K562 (cell line): Measurements from ENCODE around the gene SC5D. TPM values are rescaled to one million over a fixed set of nuclear protein-coding genes. Genes with fewer than 3 reads are reported as not detected.

Experiments
- ATAC-seq: fragments of 200-7000 bp; cut with Tn5 transposase; 3 replicates; pipeline ENCODE4 v1.9.1; 2020; ENCODE audit warnings: moderate library complexity
- BruUV-seq: library from RNA; stranded (reverse); fragments of 400-500 nt; replicated peaks from 2 replicates; lab custom pipeline; 2021; lab: Mats Ljungman, UMichigan
- CTCF ChIA-PET: fragments of 300-600 bp; formaldehyde crosslinking; extraction: SDS; loops from one replicate; lab custom pipeline; 2021; ENCODE audit warnings: low intra/inter-chr PET ratio; lab: Yijun Ruan, JAX
- POLR2A ChIA-PET: fragments of 300-600, 350-650 bp; sonication (Branson Sonifier 250); formaldehyde crosslinking; extraction: SDS; loops from one replicate; lab custom pipeline; 2021; ENCODE audit warnings: antibody characterized with exemption, inconsistent platforms; lab: Yijun Ruan, JAX
- DNase-seq, 4 experiments: peaks; one replicate each; pipeline versions ENCODE4 v3.0.0 to v3.0.0-alpha.2; 2011 to 2018; ENCODE audit warnings: low spot score in 3 of 4, mixed read lengths in 3 of 4; ENCODE audit errors: extremely low read depth in 1 of 4
- FAIRE-seq: peaks from 2 replicates; lab custom pipeline; 2011; peaks lifted over from hg19 to GRCh38; lab: Jason Lieb, UNC
- H2AFZ ChIP-seq: 2 replicates; pipeline ENCODE4 v1.6.0; 2011; ENCODE audit warnings: low read depth, low read length, control low read depth, inconsistent platforms
- H3K27ac ChIP-seq: fragments of 200-600 bp; 3 replicates; pipeline ENCODE4 v1.8.0; 2011; ENCODE audit warnings: low read depth, mild to moderate bottlenecking, control low read depth, inconsistent platforms, low read length, moderate library complexity, mixed read lengths; ENCODE audit errors: extremely low read depth
- H3K27me3 ChIP-seq, 2 experiments: fragments of 300-600 bp in 1 of 2; 2 replicates in 1 of 2; 3 replicates in 1 of 2; pipeline versions ENCODE4 v1.6.0 to v1.8.0; 2011; ENCODE audit warnings: inconsistent platforms in 2 of 2, low read length in 2 of 2, mild to moderate bottlenecking in 1 of 2, mixed read lengths in 1 of 2, moderate library complexity in 1 of 2; ENCODE audit not compliant: control insufficient read depth in 2 of 2, insufficient read depth in 2 of 2
- H3K36me3 ChIP-seq: fragments of 300-600 bp; 3 replicates; pipeline ENCODE4 v1.8.0; 2011; ENCODE audit warnings: mild to moderate bottlenecking, low read length, inconsistent platforms; ENCODE audit not compliant: control insufficient read depth, insufficient read depth
- H3K4me1 ChIP-seq, 2 experiments: fragments of 200-600 bp in 1 of 2; replicated peaks in 1 of 2; 2 replicates in 1 of 2; 3 replicates in 1 of 2; pipeline versions ENCODE4 v1.5.1 to v1.8.0; 2011; ENCODE audit warnings: inconsistent platforms in 2 of 2, low read length in 2 of 2, mild to moderate bottlenecking in 1 of 2, mixed read lengths in 1 of 2, moderate library complexity in 1 of 2; ENCODE audit not compliant: control insufficient read depth in 2 of 2, insufficient read depth in 2 of 2
- H3K4me2 ChIP-seq: 2 replicates; pipeline ENCODE4 v1.6.1; 2011; ENCODE audit warnings: low read length, control low read depth, inconsistent platforms, mixed read lengths; ENCODE audit not compliant: insufficient read depth
- H3K4me3 ChIP-seq: fragments of 200-600 bp; sonication (generic), shearing (Covaris generic); 2 replicates; pipeline ENCODE4 v1.5.1; 2016; ENCODE audit warnings: control low read depth, inconsistent platforms
- H3K79me2 ChIP-seq: fragments of 200-600 bp; 3 replicates; pipeline ENCODE4 v1.8.0; 2011; ENCODE audit warnings: low read length, inconsistent platforms; ENCODE audit not compliant: control insufficient read depth, insufficient read depth
- H3K9ac ChIP-seq, 2 experiments: 2 replicates each; pipeline versions ENCODE4 v1.6.0 to v1.6.1; 2011; ENCODE audit warnings: low read depth in 2 of 2, low read length in 2 of 2, control low read depth in 1 of 2, inconsistent platforms in 1 of 2, mild to moderate bottlenecking in 1 of 2, mixed read lengths in 1 of 2; ENCODE audit not compliant: insufficient read depth in 1 of 2
- H3K9me1 ChIP-seq: one replicate; pipeline ENCODE4 v1.6.0; 2011; ENCODE audit warnings: inconsistent platforms, mild to moderate bottlenecking, low read length, moderate library complexity; ENCODE audit not compliant: control insufficient read depth, insufficient read depth
- H3K9me3 ChIP-seq: replicated peaks from 2 replicates; pipeline ENCODE4 v1.5.1; 2011; ENCODE audit warnings: low read depth, low read length, inconsistent platforms; ENCODE audit not compliant: control insufficient read depth, insufficient read depth
- H4K20me1 ChIP-seq: replicated peaks from 2 replicates; pipeline ENCODE4 v1.6.1; 2011; ENCODE audit warnings: low read length, inconsistent platforms, mixed read lengths; ENCODE audit not compliant: control insufficient read depth, insufficient read depth
- MAFK ChIP-seq: IDR thresholded peaks from 2 replicates; pipeline ENCODE4 v1.6.1; 2011; ENCODE audit warnings: low read length, improper control_type of control experiment
- PHB ChIP-seq: fragments of 250-450 bp; sonication (Bioruptor Pico); IDR thresholded peaks from 2 replicates; pipeline ENCODE4 v1.5.0; 2021
- RFX1 ChIP-seq: fragments of 450-650 bp; IDR thresholded peaks from 2 replicates; pipeline ENCODE4 v1.6.1; 2016; ENCODE audit warnings: mild to moderate bottlenecking, moderate library complexity
- U2AF1 ChIP-seq: fragments of 200-400 bp; formaldehyde crosslinking; optimal IDR thresholded peaks from 2 replicates; pipeline ENCODE3; 2017; ENCODE audit warnings: mild to moderate bottlenecking, low read depth, low read length, moderate library complexity
- ZNF354B ChIP-seq: fragments of 250-450 bp; sonication (Bioruptor Pico); IDR thresholded peaks from 2 replicates; pipeline ENCODE4 v1.4.0; 2020
- ZNF408 ChIP-seq: fragments of 250-450 bp; sonication (Bioruptor Pico); IDR thresholded peaks from 2 replicates; pipeline ENCODE4 v1.4.0; 2020; ENCODE audit warnings: low read depth, mild to moderate bottlenecking, moderate library complexity
- WGBS: fragments of 100-300 bp; shearing (Covaris generic); methylation state at CpG from one replicate; pipeline ENCODE4 v1.1.6; 2016; ENCODE audit warnings: low coverage, mixed read lengths; ENCODE audit not compliant: insufficient coverage; ENCODE audit errors: missing lambda C conversion rate; 5-methylcytosine and 5-hydroxymethylcytosine counted together
- in situ Hi-C: fragments of 300-500 bp; cut with MboI; formaldehyde crosslinking; loops from 4 replicates; pipeline ENCODE4 v1.15.0; 2018; ENCODE audit warnings: inconsistent platforms, mixed read lengths
- intact Hi-C: fragments of 100-400 bp; cut with micrococcal nuclease; formaldehyde crosslinking; loops from 2 replicates; pipeline ENCODE4 v1.14.2; 2022
- polyA plus RNA-seq, 8 experiments: library from polyadenylated mRNA; depleted of rRNA in 4 of 8; stranded (reverse) in 5 of 8; unstranded in 3 of 8; fragments of >200 nt; fragmentation: Nextera tagmentation in 2 of 8; fragmentation: Illumina TruSeq in 1 of 8; extraction: Ambion mirVana in 2 of 8; extraction: Trizol in 1 of 8; gene quantifications; 2 replicates each; pipeline versions ENCODE4 v1.2.1 to v1.2.3, GENCODE V29; 2011 to 2014; ENCODE audit warnings: inconsistent platforms in 1 of 8, missing spikeins in 1 of 8
- total RNA-seq, 7 experiments: library from RNA; depleted of rRNA in 6 of 7; stranded (reverse); fragments of >200 nt in 6 of 7; fragmentation: Illumina TruSeq in 2 of 7; extraction: Trizol in 2 of 7; gene quantifications; 2 replicates each; pipeline versions ENCODE4 v1.2.1 to v1.2.3, GENCODE V29; 2011 to 2021; ENCODE audit warnings: low replicate concordance in 1 of 7
- TF ChIP-seq, protein P1 (sequence below): fragments of 450-650 bp; formaldehyde crosslinking; IDR thresholded peaks from 2 replicates; pipeline ENCODE4 v1.4.0; 2022; ENCODE audit warnings: missing genetic modification characterization

The SC5D gene
- total and polyA plus RNA-seq, 9 of the 15 experiments (the other 6 are each of a cell fraction or from before 2014, with no cell fraction given), result 7.6 to 84.0 (median 17.4) TPM

DNA sequence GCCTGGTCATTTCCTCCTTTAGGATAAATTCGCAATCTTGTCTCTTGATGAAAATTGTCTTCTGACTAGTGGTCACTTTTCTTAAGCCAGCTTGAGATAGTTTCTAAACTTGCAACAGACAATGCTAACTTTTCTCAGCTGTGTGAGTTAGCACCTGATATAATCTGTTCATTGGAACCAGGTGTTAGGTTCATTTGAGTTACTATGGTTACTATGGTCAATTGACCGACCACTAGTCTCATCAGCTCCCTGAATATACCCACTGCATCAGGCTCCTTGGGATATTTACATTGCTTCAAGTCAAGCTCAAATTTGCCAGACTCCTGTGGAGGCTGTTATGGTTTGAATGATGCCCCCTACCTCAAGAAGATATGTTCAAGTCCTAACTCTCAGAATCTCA, 54.5 kb downstream of the SC5D start:
- 0% methylated on average over 2 of the region's 2 CpGs for WGBS
- no TSS peak for BruUV-seq
- H3K4me3 ChIP-seq, result no peak overlapping the region
- no peak for FAIRE-seq
- in situ Hi-C loops (no loop called here), intact Hi-C loops (no loop called here)
- DNase-seq, result no peak
- H3K9me1 ChIP-seq, result no peaks in the 10 kb centered on the region
- H3K9me3 ChIP-seq, result no peaks in the 10 kb centered on the region
- ChIA-PET POLR2A (no interaction called here), CTCF (no interaction called here)
- H3K4me1 ChIP-seq, result no peaks in the 10 kb centered on the region
- no peak overlapping the region for H2AFZ ChIP-seq
- no peak for ATAC-seq
- no peak overlapping the region for H3K27ac ChIP-seq
- no peaks in the 10 kb centered on the region for H4K20me1 ChIP-seq
- no peaks in the 10 kb centered on the region for H3K79me2 ChIP-seq
- no peaks in the 10 kb centered on the region for H3K36me3 ChIP-seq
- TF ChIP-seq MAFK, result no peak
- TF ChIP-seq RFX1, result peak; percentile 32; the same call in 1 of the 2 replicates
- no peak overlapping the region for H3K9ac ChIP-seq
- H3K4me2 ChIP-seq, result no peak overlapping the region
- peaks cover 5 to 11% of the 10 kb centered on the region in 2 experiments; a peak in 4 of 5 replicates for H3K27me3 ChIP-seq

DNA sequence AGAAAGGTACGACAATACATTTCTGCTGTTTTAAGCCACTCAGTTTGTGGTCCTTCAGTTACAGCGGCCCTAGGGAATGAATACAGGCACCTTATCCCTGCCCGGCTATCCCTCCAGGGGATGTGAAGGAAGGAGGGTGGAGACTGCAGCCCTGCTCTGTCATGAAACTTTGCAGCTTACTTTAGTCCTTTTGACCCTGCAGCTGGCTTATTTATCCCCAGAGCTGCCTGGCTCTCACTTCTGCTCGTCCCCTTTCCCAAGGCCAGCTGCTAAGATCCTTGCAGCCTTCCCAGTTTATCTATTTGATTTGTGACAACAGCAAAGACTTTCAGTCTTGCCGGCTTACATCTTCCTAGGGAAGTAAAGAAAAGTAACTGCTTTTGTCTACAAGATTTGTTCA, 55.2 kb downstream of the SC5D start:
- H3K27me3 ChIP-seq, result peaks cover 5 to 11% of the 10 kb centered on the region in 2 experiments; a peak in 4 of 5 replicates
- in situ Hi-C loops (no loop called here), intact Hi-C loops (no loop called here)
- no peaks in the 10 kb centered on the region for H4K20me1 ChIP-seq
- BruUV-seq, result no TSS peak
- H3K9me3 ChIP-seq, result no peaks in the 10 kb centered on the region
- H2AFZ ChIP-seq, result no peak overlapping the region
- no peak overlapping the region for H3K4me2 ChIP-seq
- no peak for DNase-seq
- ChIA-PET CTCF (no interaction called here), POLR2A (no interaction called here)
- H3K36me3 ChIP-seq, result no peaks in the 10 kb centered on the region
- WGBS, result 2% methylated on average over 5 of the region's 5 CpGs
- no peak overlapping the region for H3K27ac ChIP-seq
- ATAC-seq, result no peak
- H3K4me3 ChIP-seq, result no peak overlapping the region
- FAIRE-seq, result no peak
- H3K4me1 ChIP-seq, result no peaks in the 10 kb centered on the region
- no peaks in the 10 kb centered on the region for H3K79me2 ChIP-seq
- no peaks in the 10 kb centered on the region for H3K9me1 ChIP-seq
- H3K9ac ChIP-seq, result no peak overlapping the region
- no peak for TF ChIP-seq ZNF354B
- no peak for TF ChIP-seq PHB (CRISPR knock-in tag)
- TF ChIP-seq ZNF408 (CRISPR knock-in tag), result no peak
- TF ChIP-seq, protein P1, sequence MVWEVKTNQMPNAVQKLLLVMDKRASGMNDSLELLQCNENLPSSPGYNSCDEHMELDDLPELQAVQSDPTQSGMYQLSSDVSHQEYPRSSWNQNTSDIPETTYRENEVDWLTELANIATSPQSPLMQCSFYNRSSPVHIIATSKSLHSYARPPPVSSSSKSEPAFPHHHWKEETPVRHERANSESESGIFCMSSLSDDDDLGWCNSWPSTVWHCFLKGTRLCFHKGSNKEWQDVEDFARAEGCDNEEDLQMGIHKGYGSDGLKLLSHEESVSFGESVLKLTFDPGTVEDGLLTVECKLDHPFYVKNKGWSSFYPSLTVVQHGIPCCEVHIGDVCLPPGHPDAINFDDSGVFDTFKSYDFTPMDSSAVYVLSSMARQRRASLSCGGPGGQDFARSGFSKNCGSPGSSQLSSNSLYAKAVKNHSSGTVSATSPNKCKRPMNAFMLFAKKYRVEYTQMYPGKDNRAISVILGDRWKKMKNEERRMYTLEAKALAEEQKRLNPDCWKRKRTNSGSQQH, result no peak
- TF ChIP-seq U2AF1, result no peak
